GM23338 (cell line): Measurements from ENCODE around the gene CCDC102A. TPM values are rescaled to one million over a fixed set of nuclear protein-coding genes. Genes with fewer than 3 reads are reported as not detected.

ENCODE experiments used
- ATAC-seq: fragments of 200-7000 bp; cut with Tn5 transposase; 3 replicates; pipeline ENCODE4 v1.9.1; 2020
- DNase-seq: peaks from one replicate; pipeline ENCODE4 v3.0.0-alpha.2; 2015; ENCODE audit warnings: low spot score
- H2AFZ ChIP-seq: fragments of 200-600 bp; sonication (generic); 2 replicates; pipeline ENCODE4 v1.8.0; 2016; ENCODE audit warnings: antibody characterized with exemption, mild to moderate bottlenecking, moderate library complexity
- H3F3A ChIP-seq: fragments of 200-600 bp; sonication (generic); replicated peaks from 2 replicates; pipeline ENCODE4 v1.8.0; 2017; ENCODE audit warnings: antibody characterized with exemption, mixed run types, low read depth
- H3K27ac ChIP-seq: fragments of 200-600 bp; sonication (generic); 2 replicates; pipeline ENCODE4 v1.6.1; 2016; ENCODE audit warnings: low read depth
- H3K27me3 ChIP-seq: fragments of 200-600 bp; sonication (generic); 2 replicates; pipeline ENCODE4 v1.8.0; 2016; ENCODE audit warnings: mild to moderate bottlenecking, mixed run types, moderate library complexity; ENCODE audit not compliant: insufficient read depth
- H3K36me3 ChIP-seq: fragments of 200-600 bp; sonication (generic); 2 replicates; pipeline ENCODE4 v1.8.0; 2016; ENCODE audit warnings: mild to moderate bottlenecking; ENCODE audit not compliant: insufficient read depth
- H3K4me1 ChIP-seq: fragments of 200-600 bp; sonication (generic); 2 replicates; pipeline ENCODE4 v1.8.0; 2016; ENCODE audit warnings: mild to moderate bottlenecking, moderate library complexity; ENCODE audit not compliant: insufficient read depth
- H3K4me2 ChIP-seq: fragments of 200-600 bp; sonication (generic); 2 replicates; pipeline ENCODE4 v1.7.1; 2017; ENCODE audit warnings: mixed run types
- H3K4me3 ChIP-seq: fragments of 200-600 bp; sonication (generic); 2 replicates; pipeline ENCODE4 v1.6.1; 2016; ENCODE audit warnings: mixed run types
- H3K79me2 ChIP-seq: fragments of 200-600 bp; sonication (generic); replicated peaks from 2 replicates; pipeline ENCODE4 v1.8.0; 2017; ENCODE audit warnings: mild to moderate bottlenecking; ENCODE audit not compliant: insufficient read depth
- H3K9me2 ChIP-seq: fragments of 200-600 bp; sonication (generic); 2 replicates; pipeline ENCODE4 v1.8.0; 2017; ENCODE audit not compliant: insufficient read depth
- H4K20me1 ChIP-seq: fragments of 200-600 bp; sonication (generic); replicated peaks from 2 replicates; pipeline ENCODE4 v1.8.0; 2017; ENCODE audit warnings: mild to moderate bottlenecking; ENCODE audit not compliant: insufficient read depth
- H3K27ac Mint-ChIP-seq: 2 replicates; pipeline ENCODE4 v1.8.0; 2020; ENCODE audit warnings: inconsistent platforms, mild to moderate bottlenecking, moderate library complexity, mixed read lengths
- H3K27me3 Mint-ChIP-seq: 3 replicates; pipeline ENCODE4 v1.8.0; 2022; ENCODE audit warnings: low read depth, mild to moderate bottlenecking, moderate library complexity, mixed read lengths, inconsistent platforms; ENCODE audit not compliant: insufficient read depth, poor library complexity
- H3K36me3 Mint-ChIP-seq: 3 replicates; pipeline ENCODE4 v1.8.0; 2021; ENCODE audit warnings: low read depth, mild to moderate bottlenecking, inconsistent platforms, moderate library complexity, mixed read lengths
- H3K4me1 Mint-ChIP-seq: 3 replicates; pipeline ENCODE4 v1.8.0; 2020; ENCODE audit warnings: mild to moderate bottlenecking, inconsistent platforms, mixed read lengths
- H3K4me3 Mint-ChIP-seq: 3 replicates; pipeline ENCODE4 v1.8.0; 2021; ENCODE audit warnings: moderate library complexity, mild to moderate bottlenecking, inconsistent platforms, mixed read lengths
- H3K9me3 Mint-ChIP-seq: 3 replicates; pipeline ENCODE4 v1.8.0; 2020; ENCODE audit warnings: moderate library complexity, mild to moderate bottlenecking, inconsistent platforms, mixed read lengths
- CREB1 ChIP-seq: fragments of 250-450 bp; sonication (Bioruptor Pico); IDR thresholded peaks from 2 replicates; pipeline ENCODE4 v1.5.0; 2020; ENCODE audit warnings: low read depth, mild to moderate bottlenecking, moderate library complexity
- CTCF ChIP-seq, 2 experiments: fragments of 200-600 bp in 1 of 2; sonication (generic) in 1 of 2; conservative IDR thresholded peaks; 2 replicates each; pipeline versions ENCODE4 v1.5.1 to v1.6.1; 2016 to 2017; ENCODE audit warnings: antibody characterized with exemption in 2 of 2, low read depth in 2 of 2, mild to moderate bottlenecking in 2 of 2, moderate library complexity in 1 of 2
- ETS1 ChIP-seq: IDR thresholded peaks from 2 replicates; pipeline ENCODE4 v1.6.1; 2016; ENCODE audit warnings: antibody characterized with exemption
- EZH2 ChIP-seq: fragments of 200-600 bp; sonication (generic); IDR thresholded peaks from one replicate; pipeline ENCODE4 v1.8.0; 2017; ENCODE audit warnings: antibody characterized with exemption, mild to moderate bottlenecking, low read depth; ENCODE audit not compliant: unreplicated experiment
- POLR2AphosphoS5 ChIP-seq: IDR thresholded peaks from 2 replicates; pipeline ENCODE4 v1.6.1; 2016; ENCODE audit warnings: antibody characterized with exemption, low read depth
- ZNF462 ChIP-seq: fragments of 250-450 bp; sonication (Bioruptor Pico); IDR thresholded peaks from 2 replicates; pipeline ENCODE4 v1.5.0; 2020; ENCODE audit warnings: mild to moderate bottlenecking, moderate library complexity
- polyA plus RNA-seq: library from polyadenylated mRNA; unstranded; fragments of >200 nt; fragmentation: Nextera tagmentation; extraction: Ambion mirVana; gene quantifications from 2 replicates; pipeline ENCODE4 v1.2.1, GENCODE V29; 2016
- total RNA-seq: library from RNA; depleted of rRNA; stranded (reverse); fragments of >200 nt; shearing (Covaris generic); gene quantifications from 2 replicates; pipeline ENCODE4 v1.2.3, GENCODE V29; 2014

Gene CCDC102A
- total and polyA plus RNA-seq, 2 experiments from 2014 or later, result 2.0 to 5.2 TPM

GRCh38 chr16:57525761-57526160 is 10.6 kb downstream of the CCDC102A start (continued):
- TF ChIP-seq ZNF462 (no peak), POLR2AphosphoS5 (no peak)

- Histone ChIP-seq H3K9me2 (no peaks in the 10 kb centered on the region), H4K20me1 (no peaks in the 10 kb centered on the region), H3K36me3 (no peaks in the 10 kb centered on the region), H3K4me2 (no peak overlapping the region), H3F3A (peaks cover 4% of the 10 kb centered on the region; the same call in 1 of the 2 replicates), H3K4me1 (peaks cover 9% of the 10 kb centered on the region), H3K4me3 (no peak overlapping the region), H3K27me3 (no peaks in the 10 kb centered on the region), H2AFZ (no peak overlapping the region), H3K27ac (no peak overlapping the region), H3K79me2 (no peaks in the 10 kb centered on the region)
- H3K27me3 Mint-ChIP-seq, result peaks cover 17% of the 10 kb centered on the region
- peaks cover 8% of the 10 kb centered on the region for H3K4me1 Mint-ChIP-seq
- ATAC-seq (no peak), DNase-seq (no peak)
- H3K27ac Mint-ChIP-seq, result no peak overlapping the region
- peaks cover 4% of the 10 kb centered on the region; the same call in 1 of the 3 replicates for H3K36me3 Mint-ChIP-seq
- no peak overlapping the region for H3K4me3 Mint-ChIP-seq
- no peaks in the 10 kb centered on the region; the same call in 2 of the 3 replicates for H3K9me3 Mint-ChIP-seq
- no peak for TF ChIP-seq ZNF462
- no peak for TF ChIP-seq ETS1
- TF ChIP-seq EZH2, result no peak
- no peak for TF ChIP-seq CREB1 (CRISPR knock-in tag)
- TF ChIP-seq CTCF (conservative IDR thresholded peaks at IDR 0.05; ENCODE audit: low read depth in 2 of 2), result no peak
- TF ChIP-seq POLR2AphosphoS5, result no peak
Observed at GRCh38 chr16:57522960-57523359, 13.4 kb downstream of the CCDC102A start.
